Left lung (tissue), 10 donors: ENCODE measurements around the gene CACNA1I. TPM values are rescaled to one million over a fixed set of nuclear protein-coding genes. Genes with fewer than 3 reads are reported as not detected.
A peak's percentile ranks its signal among the peaks of the same experiment; 100 is the strongest.

Experiments used
- ATAC-seq: fragments of 200-7000 bp; cut with Tn5 transposase; one replicate; pipeline ENCODE4 v1.9.1; 2020; ENCODE audit warnings: moderate library complexity
- DNase-seq, 4 donors: peaks; one replicate each; pipeline ENCODE4 v3.0.0-alpha.2; 2013 to 2020
- H3K27ac ChIP-seq, 2 donors: fragments of 200-600 bp; sonication (generic) in 1 of 2; one replicate each; pipeline versions ENCODE4 v1.5.0 to v1.8.0; 2020 to 2021
- H3K27me3 ChIP-seq, 2 donors: fragments of 200-600 bp; sonication (generic) in 1 of 2; one replicate each; pipeline versions ENCODE4 v1.5.0 to v1.8.0; 2020 to 2021
- H3K36me3 ChIP-seq, 2 donors: fragments of 200-600 bp; sonication (generic) in 1 of 2; one replicate each; pipeline versions ENCODE4 v1.5.0 to v1.8.0; 2020 to 2021
- H3K4me1 ChIP-seq, 2 donors: fragments of 200-600 bp; one replicate each; pipeline ENCODE4 v1.8.0; 2021
- H3K4me3 ChIP-seq, 2 donors: fragments of 200-600 bp; sonication (generic) in 1 of 2; one replicate each; pipeline versions ENCODE4 v1.5.0 to v1.8.0; 2020 to 2021; ENCODE audit warnings: mild to moderate bottlenecking in 1 of 2
- H3K9me3 ChIP-seq, 2 donors: fragments of 200-600 bp; sonication (generic) in 1 of 2; one replicate each; pipeline versions ENCODE4 v1.5.0 to v1.8.0; 2020 to 2021
- CTCF ChIP-seq, 2 donors: fragments of 200-600 bp; sonication (generic) in 1 of 2; IDR thresholded peaks; one replicate each; pipeline versions ENCODE4 v1.5.0 to v1.8.0; 2021; ENCODE audit warnings: antibody characterized with exemption in 2 of 2
- intact Hi-C, 2 donors: fragments of 100-400 bp; cut with DNase I; formaldehyde crosslinking; loops; one replicate each; pipeline versions ENCODE4 v1.11.2 to v1.14.2; 2022
- polyA plus RNA-seq, 6 donors: library from polyadenylated mRNA; unstranded; fragments of 120-200 nt; gene quantifications; one replicate each; pipeline ENCODE4 v1.2.1, GENCODE V29; 2013; ENCODE audit not compliant: insufficient read length in 6 of 6
- total RNA-seq, 2 donors: library from RNA; stranded (reverse); fragmentation: NEBNext Ultra II Directional; extraction: Animal tissue kit (Norgen Biotek cat#: 25700); gene quantifications; one replicate each; pipeline ENCODE4 v1.2.1, GENCODE V29; 2021
- donor health status: DM: no; HTN: yes; CAD: no.
- donor health status: DM: no; HTN: no; CAD: no.

Gene CACNA1I
- total and polyA plus RNA-seq, 8 donors: 0.03 to 0.35 (median 0.09) TPM

GRCh38 chr22:39627865-39628562, 57.5 kb downstream of the CACNA1I start:
- Histone ChIP-seq H3K4me3 (no peak overlapping the region), H3K36me3 (no peaks in the 10 kb centered on the region), H3K27me3 (peaks cover 0 to 90% of the 10 kb centered on the region in 2 donors), H3K9me3 (no peaks in the 10 kb centered on the region), H3K27ac (no peak overlapping the region), H3K4me1 (no peaks in the 10 kb centered on the region)
- DNase-seq (peak in 1 of 4 donors; percentile 20), ATAC-seq (no peak)
- intact Hi-C loops: no loop called here
- TF ChIP-seq CTCF (IDR thresholded peaks at IDR 0.05): no peak

- Histone ChIP-seq H3K4me3 (no peak overlapping the region), H3K9me3 (no peaks in the 10 kb centered on the region), H3K36me3 (no peaks in the 10 kb centered on the region), H3K27ac (no peak overlapping the region), H3K27me3 (peaks cover 0 to 90% of the 10 kb centered on the region in 2 donors), H3K4me1 (no peaks in the 10 kb centered on the region)
- ATAC-seq: no peak
- DNase-seq: peak in 1 of 4 donors; percentile 67
- intact Hi-C loops: no loop called here
- TF ChIP-seq CTCF (IDR thresholded peaks at IDR 0.05): no peak
Observed at GRCh38 chr22:39628563-39629080, 58.1 kb downstream of the CACNA1I start.

GRCh38 chr22:39629851-39630250, 59.3 kb downstream of the CACNA1I start:
- Histone ChIP-seq H3K9me3 (peaks cover 0 to 4% of the 10 kb centered on the region in 2 donors), H3K27ac (no peak overlapping the region), H3K27me3 (peaks cover 0 to 78% of the 10 kb centered on the region in 2 donors), H3K4me1 (no peaks in the 10 kb centered on the region), H3K36me3 (no peaks in the 10 kb centered on the region), H3K4me3 (no peak overlapping the region)
- TF ChIP-seq CTCF (IDR thresholded peaks at IDR 0.05): no peak
- ATAC-seq: no peak
- DNase-seq: peak in 1 of 4 donors; percentile 58
- intact Hi-C loops: no loop called here

- Histone ChIP-seq H3K27me3 (peaks cover 0 to 69% of the 10 kb centered on the region in 2 donors), H3K4me1 (no peaks in the 10 kb centered on the region), H3K36me3 (no peaks in the 10 kb centered on the region), H3K9me3 (peaks cover 0 to 4% of the 10 kb centered on the region in 2 donors), H3K4me3 (no peak overlapping the region), H3K27ac (no peak overlapping the region)
- no peak for TF ChIP-seq CTCF (IDR thresholded peaks at IDR 0.05)
- DNase-seq (peak in 1 of 4 donors; percentile 50), ATAC-seq (no peak)
- intact Hi-C loops: no loop called here
Observed at GRCh38 chr22:39630721-39631120, 60.2 kb downstream of the CACNA1I start.

GRCh38 chr22:39631381-39632286, 61.1 kb downstream of the CACNA1I start:
- no peak overlapping the region for H3K4me3 ChIP-seq
- intact Hi-C loops: no loop called here
- H3K4me1 ChIP-seq: no peaks in the 10 kb centered on the region
- H3K9me3 ChIP-seq: peaks cover 0 to 4% of the 10 kb centered on the region in 2 donors
- H3K27me3 ChIP-seq: peaks cover 0 to 60% of the 10 kb centered on the region in 2 donors
- no peaks in the 10 kb centered on the region for H3K36me3 ChIP-seq
- H3K27ac ChIP-seq: no peak overlapping the region
- TF ChIP-seq CTCF (IDR thresholded peaks at IDR 0.05): no peak
- ATAC-seq (no peak), DNase-seq (peak in 1 of 4 donors; percentile 61)
